Dermis microvascular lymphatic vessel endothelial cell (primary cell): ENCODE measurements around the gene DOCK3. TPM values are rescaled to one million over a fixed set of nuclear protein-coding genes. Genes with fewer than 3 reads are reported as not detected.
"Not testable (repeated sequence)": the region's sequence is repeated elsewhere in the genome, so short reads cannot be mapped to it uniquely, and the experiment has no call there.

Experiments
- DNase-seq, 2 donors: peaks; one replicate each; pipeline versions ENCODE4 v3.0.0 to v3.0.0-alpha.2; 2010; ENCODE audit warnings: low read depth in 2 of 2
- total RNA-seq: library from RNA; depleted of rRNA; stranded (reverse); fragments of >200 nt; gene quantifications from 2 replicates; pipeline ENCODE4 v1.2.1, GENCODE V29; 2014

The DOCK3 gene
- total RNA-seq, 1 donor from 2014 or later = under 0.01 TPM

DNA sequence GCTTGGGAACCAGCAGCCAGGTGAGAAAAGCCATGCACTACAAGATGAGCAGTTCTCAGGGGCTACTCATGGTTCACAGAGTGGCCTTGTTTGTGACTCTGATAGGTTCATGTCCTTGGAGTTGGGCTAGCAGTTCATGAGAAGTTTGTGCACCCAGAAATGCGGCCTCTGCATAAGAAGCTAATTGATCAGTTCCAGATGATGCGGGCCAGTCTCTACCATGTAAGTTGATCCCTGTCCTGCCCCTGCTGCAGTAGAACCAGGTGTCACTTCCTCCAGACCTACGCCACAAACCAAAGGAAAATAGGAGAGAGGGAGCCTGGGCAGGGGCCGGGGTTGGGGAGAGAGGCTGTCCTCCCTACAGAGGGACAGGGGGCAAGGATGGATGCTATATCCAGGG lies 683.1 kb downstream of the DOCK3 start:
- DNase-seq = no peak

DNA sequence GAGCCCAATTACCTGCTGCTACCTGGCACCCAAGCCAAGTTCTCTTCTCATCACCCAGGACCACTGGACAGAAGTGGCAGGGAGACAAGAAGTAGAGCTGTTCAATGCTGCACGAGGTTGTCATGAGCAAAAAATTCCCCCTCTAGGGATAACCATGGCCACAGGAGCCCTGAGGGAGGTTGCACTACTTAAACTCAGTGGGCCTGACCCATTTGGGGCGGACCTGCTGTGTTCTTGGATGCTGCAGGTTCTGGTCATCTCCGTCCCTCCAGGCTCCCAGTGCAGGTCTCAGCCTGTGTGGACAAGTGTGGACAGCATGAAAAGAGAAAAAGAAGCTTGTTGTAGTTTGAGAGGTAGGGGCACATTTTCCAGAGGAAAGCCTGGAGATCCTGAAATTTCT lies 684.3 kb downstream of the DOCK3 start:
- no peak for DNase-seq

DNA sequence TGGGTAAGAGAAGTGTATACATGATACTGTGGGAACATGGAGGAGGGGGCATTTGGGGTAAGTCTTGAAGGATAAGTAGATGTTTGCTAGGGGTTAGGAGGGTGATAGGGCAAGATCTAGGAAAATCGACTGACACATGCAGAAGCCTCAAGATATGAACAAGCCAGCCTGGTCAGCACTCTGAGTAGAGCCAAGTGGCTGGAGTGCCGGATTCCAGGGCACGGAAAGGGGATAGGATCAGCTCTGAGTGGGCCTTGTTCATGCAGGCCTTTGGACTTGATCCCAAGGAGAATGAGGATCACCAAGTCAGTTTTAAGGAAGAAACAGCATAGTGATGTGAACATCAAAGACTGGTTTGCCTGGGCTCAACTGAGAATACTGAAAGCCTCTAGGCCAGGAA lies 686.1 kb downstream of the DOCK3 start:
- no peak for DNase-seq

DNA sequence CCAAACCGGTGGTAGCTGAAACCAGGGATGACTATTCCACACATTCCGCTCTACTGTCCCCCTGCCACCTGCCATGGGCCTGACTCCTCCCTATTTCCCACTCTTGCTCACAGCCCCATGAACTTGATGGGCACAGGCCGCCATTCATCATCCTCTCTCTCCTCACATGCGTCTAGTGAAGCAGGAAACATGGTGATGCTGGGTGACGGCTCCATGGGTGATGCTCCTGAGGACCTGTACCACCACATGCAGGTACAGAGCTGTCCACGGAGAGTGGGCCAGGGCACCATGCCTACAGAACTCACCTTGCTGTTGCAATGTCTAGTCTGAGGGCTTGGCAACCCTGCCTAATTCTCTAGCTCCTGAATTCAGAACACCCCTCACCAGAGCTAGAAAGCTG lies 687.0 kb downstream of the DOCK3 start:
- no peak for DNase-seq

DNA sequence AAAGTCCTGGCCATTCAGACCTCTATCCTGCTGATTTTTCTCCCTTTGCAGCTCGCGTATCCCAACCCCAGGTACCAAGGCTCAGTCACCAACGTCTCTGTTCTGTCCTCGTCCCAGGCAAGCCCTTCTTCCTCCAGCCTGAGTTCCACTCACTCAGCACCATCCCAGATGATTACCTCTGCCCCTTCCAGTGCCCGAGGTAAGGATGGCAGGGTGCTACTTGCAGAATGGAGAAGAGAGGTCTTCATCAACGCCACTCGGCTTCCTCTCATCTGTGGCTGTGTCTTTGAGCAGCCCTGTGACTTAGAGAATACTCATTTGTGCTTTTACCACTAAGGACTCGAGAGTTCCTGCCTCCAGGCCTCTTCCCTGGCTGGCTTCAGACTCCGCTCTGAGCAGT lies 687.7 kb downstream of the DOCK3 start:
- no peak for DNase-seq

DNA sequence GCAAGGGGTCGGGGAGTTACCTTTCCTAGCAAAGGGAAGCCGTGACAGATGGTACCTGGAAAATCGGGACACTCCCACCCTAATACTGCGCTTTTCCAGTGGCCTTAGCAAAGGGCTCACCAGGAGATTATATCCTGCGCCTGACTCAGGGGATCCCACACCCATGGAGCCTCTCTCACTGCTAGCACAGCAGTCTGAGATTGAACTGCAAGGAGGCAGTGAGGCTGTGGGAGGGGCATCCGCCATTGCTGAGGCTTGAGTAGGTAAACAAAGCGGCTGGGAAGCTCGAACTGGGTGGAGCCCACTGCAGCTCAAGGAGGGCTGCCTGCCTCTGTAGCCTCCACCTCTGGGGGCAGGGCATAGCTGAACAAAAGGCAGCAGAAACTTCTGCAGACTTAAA lies 693.5 kb downstream of the DOCK3 start:
- DNase-seq = not testable (repeated sequence)

DNA sequence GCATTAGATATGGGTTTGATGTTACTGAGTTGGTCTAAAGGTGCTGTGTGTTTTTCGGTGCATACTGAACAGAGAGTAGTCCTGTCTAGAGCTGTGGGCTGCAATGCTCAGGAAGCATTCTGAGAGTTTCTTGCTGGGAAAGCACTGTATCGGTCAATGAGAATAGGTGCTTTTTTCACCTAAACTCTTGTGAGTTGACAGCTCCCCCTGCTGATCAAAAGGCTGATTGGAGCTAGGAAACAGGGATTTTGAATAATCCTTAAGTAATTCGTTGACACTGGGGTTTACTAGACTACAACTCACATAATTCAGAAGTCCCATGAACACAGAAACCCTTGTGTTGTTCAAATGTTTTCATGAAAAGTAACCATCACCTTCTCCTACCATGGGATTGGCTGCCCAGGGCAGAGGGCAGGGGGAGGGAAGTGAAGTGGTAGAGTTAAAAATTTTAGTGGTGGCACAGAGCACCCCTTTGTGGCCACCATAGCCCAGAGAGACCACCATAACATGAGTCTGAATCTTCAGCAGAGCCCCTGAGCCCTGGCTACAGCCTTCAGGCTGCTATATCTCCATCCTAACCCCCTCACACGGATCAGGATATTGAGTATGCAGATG lies 697.3 kb downstream of the DOCK3 start:
- DNase-seq = peak; percentile 64 to 75

DNA sequence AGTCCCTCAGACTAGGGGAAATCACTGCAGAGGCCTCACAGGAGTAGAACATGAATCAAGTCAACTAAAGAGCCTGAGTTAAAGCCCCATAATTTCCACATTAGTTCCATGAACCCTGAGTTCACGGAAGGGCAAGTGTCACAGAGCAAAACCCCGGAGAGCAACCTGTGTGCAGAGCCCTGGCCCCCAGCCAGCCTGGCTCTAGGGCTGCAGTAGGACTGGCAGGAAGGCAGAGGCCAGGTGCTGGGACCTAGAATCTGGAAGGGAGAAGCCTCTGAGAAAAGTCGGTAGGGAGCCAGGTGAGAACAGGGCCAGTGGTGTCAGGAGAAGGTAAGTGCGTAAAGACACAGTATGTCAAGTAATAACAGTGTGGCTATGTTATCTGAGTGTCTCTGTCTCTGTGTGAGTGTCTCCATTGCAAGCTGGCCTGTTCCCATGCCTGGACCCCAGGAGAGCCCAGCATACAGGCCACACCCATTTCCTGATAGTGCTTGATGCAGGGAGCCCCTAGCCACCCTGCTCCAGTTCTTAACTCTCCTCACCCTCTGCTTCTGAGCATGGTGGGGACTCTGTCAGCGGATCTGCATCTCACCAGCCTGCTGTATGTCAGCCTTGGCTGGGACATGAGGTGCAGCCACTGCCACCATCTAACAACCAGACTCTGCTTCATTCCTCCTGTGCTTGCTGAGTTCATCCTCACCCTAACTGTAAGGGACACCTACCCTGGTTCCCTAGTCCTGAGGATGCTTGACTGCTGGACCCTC lies 699.1 kb downstream of the DOCK3 start:
- no peak for DNase-seq

DNA sequence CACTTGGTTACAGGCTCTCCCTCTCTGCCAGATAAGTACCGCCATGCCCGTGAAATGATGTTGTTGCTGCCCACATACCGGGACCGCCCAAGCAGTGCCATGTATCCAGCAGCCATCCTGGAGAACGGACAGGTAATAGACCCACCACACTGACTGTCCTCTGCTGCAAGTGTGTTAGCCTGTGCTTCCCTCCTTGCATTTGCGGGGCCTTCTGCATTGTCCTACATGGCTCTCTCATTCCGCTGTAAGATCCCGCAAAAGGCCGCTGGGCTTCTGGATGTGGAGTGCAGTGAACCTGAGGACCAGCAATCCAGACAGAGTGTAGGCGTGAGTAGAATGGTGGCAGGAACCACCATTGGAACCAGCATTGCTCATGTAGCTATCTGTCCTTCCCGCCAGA lies 699.7 kb downstream of the DOCK3 start:
- no peak for DNase-seq

DNA sequence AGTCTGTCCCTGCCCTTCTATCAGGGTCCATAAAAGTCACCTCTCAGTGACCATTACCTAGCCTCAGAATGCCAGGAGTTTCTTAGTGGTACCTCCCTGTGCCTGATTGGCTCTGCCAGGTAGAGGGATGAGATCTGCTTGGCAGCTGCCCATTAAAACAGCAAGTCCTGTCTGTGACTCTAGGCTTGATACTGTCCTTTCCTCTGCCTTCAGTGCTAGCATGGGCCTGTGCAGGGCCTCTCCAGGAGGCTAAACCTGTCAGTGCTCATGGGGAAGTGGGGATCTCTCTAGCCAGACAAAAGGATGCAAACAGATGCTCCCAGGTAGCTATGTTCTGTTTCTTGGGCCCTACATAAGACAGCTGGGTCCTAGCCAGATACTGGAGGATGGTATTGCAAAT lies 700.4 kb downstream of the DOCK3 start:
- no peak for DNase-seq

DNA sequence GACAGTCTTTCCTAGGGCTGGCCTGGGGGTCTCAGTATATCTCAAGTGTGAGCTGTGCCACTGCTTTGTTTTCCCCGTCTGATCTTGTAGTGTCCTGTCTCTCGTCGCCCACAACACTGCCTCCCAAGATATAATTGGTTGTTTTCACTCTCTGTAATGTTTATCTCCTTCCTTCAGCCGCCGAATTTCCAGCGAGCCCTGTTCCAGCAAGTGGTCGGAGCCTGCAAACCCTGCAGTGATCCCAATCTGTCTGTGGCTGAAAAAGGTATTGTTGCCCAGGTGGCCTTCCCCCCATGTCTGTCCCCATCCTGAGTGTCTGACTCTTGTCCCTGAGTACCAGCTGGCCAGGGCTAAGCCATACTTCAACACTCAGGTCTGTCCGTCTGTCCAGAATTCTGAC lies 700.8 kb downstream of the DOCK3 start:
- no peak for DNase-seq

DNA sequence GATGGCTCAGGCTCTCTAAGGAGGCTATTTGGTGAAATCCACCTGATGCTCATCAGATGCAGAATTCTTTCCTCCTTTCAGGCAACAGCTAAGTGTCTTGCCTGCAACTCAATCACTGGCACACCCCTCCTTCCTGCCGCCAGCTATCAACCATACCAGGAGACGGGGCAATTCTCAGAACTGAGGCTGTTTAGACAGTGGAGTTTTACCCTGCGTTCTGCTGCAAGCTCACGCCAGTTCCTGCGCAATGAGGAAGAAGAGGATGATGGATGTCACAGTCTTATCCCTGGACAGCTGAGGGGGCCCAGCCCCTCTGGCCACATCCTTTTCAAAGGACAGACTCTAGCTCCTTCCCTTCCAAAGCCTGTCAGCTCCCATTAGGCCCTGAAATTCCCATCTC lies 703.3 kb downstream of the DOCK3 start:
- DNase-seq = no peak

DNA sequence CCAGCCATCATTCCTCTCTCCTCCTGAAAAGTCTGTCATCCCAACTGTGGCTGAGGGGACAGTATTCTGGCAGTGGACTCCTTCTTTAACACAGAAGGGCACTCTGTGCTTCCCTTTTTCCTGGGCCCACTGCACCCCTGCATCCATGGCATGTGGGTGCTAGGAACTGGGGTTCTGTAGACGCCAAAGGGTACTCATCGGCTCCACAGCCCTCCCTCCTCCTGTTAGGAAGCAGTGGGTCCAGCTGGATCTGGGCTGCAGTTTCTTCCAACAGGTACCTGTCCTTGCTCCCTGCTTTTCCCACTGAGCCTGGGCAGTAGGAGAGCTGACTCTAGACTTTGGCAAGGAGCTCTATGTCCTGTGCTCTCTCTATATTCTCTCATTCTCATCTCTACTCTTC lies 704.0 kb downstream of the DOCK3 start:
- DNase-seq = no peak

DNA sequence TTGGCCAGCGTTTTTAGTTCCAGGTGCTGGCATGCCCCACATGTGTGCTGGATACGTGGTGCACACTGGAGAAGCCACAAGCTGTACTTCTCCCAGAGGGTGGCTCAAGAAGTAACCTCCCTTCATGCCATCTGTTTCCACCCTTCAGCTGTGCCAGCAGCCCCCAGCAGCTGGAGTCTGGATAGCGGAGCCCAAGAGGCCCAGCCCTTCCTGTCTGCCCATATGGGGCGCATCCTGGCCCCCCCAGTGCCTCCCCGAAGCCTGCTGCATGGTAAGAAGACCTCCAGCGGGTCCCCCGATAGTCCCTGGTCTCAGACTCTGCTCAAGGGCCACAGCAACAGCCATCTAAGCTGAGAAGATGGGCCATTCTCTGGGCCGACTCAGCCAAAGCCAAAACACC lies 704.6 kb downstream of the DOCK3 start:
- DNase-seq = peak in 1 of 2 donors; percentile 21

DNA sequence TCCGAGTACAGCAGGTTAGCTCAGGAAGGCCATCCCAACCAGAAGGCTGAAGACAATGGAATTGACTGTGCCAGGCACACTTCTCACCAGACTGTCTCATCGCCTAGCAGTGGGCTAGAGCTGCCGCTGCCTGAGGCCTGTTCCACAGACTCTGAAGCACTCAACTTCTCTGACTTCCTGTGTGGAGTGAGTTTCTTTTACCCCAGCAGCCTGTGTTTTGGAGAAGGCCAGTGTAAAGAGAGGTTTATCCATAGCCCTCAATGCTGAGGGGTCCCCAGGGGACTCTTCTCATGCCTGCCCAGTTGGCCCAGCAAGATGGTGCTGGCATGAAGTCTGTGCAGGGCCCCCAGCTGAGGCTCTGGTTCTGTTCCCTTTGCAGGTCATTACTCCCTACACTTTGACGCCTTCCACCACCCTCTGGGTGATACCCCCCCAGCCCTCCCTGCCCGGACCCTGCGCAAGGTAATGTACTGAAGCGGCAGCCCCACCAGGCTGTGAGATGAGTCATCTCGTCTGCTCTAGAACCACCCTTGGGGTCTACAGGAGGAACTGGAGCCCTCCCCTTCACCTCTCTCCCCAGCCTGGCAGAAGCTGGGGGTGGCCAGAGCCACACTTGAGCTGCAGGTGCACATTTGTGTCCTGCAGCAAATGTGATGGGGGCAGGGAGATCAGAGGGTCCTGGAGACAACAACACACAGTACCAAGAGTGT lies 705.2 kb downstream of the DOCK3 start:
- DNase-seq = no peak

DNA sequence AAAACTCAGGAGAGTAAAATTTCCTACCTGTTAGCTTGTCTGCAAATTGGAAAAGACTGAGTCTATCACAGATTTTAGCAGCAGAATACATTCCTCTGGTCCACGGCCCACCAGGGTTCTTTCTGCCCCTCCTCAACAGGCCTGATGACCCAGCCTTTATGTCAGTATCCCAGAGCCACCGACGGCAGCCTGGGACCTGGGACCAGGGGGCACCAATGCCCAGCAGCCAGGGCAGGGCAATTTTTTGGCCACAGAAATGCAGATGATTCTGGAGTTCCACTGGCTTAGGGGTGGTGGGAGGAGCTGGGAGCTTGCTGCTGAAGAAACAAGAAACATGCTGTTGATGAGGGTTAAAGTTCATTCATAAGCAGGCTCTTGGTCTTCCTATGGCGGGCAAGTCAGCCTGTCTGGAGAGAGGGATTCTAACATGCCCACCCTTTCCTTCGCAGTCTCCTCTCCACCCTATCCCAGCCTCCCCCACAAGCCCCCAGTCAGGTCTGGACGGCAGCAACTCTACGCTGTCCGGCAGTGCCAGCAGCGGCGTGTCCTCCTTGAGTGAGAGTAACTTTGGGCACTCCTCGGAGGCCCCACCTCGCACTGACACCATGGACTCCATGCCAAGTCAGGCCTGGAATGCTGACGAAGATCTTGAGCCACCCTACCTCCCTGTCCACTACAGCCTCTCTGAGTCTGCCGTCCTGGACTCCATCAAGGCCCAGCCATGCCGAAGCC lies 706.0 kb downstream of the DOCK3 start:
- DNase-seq = no peak

DNA sequence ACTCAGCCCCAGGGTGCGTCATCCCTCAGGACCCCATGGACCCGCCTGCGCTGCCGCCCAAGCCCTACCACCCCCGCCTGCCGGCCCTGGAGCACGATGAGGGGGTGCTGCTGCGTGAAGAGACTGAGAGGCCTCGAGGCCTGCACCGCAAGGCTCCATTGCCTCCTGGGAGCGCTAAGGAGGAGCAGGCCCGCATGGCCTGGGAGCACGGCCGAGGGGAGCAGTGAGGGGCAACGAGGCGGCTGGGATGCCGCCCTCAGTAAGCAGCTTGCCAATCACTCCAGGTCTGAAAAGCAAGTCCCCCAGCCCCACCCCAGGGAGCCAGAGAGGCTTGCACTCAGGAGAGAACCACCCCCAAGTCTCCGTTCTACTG lies 706.6 kb downstream of the DOCK3 start:
- DNase-seq = no peak

DNA sequence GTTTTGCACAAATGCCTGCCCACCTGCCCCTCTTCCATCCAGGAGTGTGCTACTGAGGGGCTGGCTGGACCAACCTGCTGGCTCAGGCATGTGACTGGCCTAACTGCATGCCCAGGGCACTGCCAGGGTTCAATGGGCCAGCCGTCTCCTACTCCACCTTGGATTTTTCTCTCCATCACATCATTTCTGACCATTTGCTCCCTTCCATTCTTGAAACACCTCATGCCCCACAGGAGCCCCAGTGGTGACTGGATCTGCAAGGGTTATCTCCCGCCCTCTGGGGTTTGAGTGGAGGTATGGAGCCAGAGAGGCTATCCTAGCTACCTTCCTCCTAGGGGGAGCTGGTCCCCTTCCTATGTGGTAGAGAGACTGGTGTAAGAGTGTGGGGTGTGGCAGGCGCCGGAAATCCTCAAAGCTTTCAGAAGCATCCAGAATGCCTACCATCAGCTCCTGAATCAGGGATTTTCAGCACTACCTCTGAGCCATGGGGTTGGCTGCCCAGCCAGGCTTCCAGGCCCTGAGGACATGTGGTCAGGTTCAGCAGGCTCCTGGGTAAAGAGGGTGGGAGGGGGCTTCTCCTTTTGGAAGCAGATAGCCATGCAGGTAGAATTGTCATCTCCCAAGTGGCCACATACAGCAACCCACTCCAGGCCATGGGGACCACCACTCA lies 707.5 kb downstream of the DOCK3 start:
- no peak for DNase-seq

DNA sequence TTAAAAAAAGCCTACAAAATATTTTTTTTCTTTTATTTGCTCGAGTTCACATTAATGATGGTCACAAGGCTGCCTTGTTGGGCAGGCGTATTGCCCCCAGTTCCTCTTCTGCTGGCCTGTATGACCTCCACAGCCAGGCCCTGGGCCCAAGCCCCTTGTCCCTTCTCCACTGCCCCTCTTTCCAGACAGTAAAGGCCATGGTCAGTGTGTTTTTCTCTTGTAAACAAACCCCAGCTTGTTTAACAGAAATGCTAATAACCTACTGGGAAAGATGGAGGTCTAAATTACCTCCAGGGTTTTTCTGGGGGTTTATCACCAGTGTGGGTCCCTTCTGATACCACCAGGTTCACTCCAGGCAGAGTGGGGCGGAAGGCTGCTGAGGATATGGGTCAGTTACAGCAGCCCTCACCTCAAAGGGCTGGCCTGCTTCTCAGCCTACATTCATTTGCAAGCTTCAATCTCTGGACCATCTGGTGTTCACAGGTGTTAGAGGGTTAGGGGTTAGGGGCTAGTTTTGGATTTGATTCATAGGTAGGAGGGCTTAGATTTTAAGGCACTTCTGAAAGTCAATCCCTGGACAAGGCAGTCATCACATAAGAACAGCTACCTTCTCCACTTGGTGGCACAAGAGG lies 708.3 kb downstream of the DOCK3 start:
- no peak for DNase-seq

DNA sequence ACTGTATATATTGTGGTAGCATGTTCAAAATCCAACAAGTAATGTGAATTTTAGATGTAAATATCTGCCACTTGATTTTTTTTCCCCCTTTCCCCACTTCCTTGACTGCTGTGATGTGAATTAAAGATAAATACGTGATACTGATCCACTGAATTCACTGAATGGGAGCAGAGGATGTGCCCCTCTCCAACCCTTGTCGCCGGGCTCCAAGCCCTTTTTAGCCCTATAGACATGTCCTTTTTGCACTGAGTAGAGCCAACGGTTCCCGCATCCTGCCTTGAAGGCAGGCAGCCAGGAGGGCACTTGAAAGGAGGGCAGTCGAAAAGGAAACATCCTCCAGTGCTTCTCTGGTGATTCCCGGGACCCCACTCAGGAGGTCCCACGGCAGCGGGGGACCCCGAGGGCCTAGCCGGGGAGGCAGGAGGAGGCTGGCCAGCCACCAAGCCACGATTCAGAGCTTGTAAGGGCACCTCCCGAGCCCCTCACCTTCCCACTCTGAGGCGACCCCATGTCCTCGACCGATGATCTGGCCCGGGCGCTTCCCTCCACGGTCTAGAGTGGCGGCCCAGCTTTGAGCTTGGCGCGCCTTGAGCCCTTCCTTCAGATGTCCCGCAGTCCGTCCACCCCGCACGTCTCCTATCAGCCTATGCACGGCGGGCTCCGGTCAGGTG lies 709.5 kb downstream of the DOCK3 start:
- peak; percentile 3 to 32 for DNase-seq
